ENCODE results near the gene SH3RF3. TPM values are rescaled to one million over a fixed set of nuclear protein-coding genes. Genes with fewer than 3 reads are reported as not detected.

The SH3RF3 gene
- total and polyA plus RNA-seq, 2 of the 13 experiments (the other 11 are each of a cell fraction or from before 2014, with no cell fraction given) = 0.04 TPM; not detected in 1

- TF ChIP-seq FOXA1 (IDR thresholded peaks at IDR 0.05) = peak; percentile 14; the same call in 1 of the 2 replicates
- no peak for TF ChIP-seq FOXA1 (CRISPR knock-in tag; IDR thresholded peaks at IDR 0.05)
- TF ChIP-seq KLF6 (CRISPR knock-in tag; IDR thresholded peaks at IDR 0.05) = no peak
- TF ChIP-seq NFRKB (IDR thresholded peaks at IDR 0.05) = peak; percentile 32; the same call in 1 of the 2 replicates
- TF ChIP-seq, protein P1, sequence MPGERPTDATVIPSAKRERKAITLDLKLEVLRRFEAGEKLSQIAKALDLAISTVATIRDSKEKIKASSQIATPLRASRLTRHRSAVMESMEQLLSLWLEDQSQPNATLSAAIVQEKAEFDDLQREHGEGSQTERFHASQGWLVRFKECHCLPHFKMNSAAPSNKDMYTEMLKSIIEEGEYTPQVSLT (CRISPR knock-in tag; IDR thresholded peaks at IDR 0.05; ENCODE audit: borderline replicate concordance, low read depth) = no peak
- TF ChIP-seq ZBTB8A (CRISPR knock-in tag; IDR thresholded peaks at IDR 0.05; ENCODE audit: borderline replicate concordance, low read depth) = no peak
- TF ChIP-seq HDAC2 (CRISPR knock-in tag; IDR thresholded peaks at IDR 0.05) = no peak
- no peak for TF ChIP-seq ZSCAN21 (CRISPR knock-in tag; IDR thresholded peaks at IDR 0.05; ENCODE audit: borderline replicate concordance)
- no peak for TF ChIP-seq ZFP82 (CRISPR knock-in tag; IDR thresholded peaks at IDR 0.05; ENCODE audit: borderline replicate concordance)
- no peak for TF ChIP-seq HCFC1 (IDR thresholded peaks at IDR 0.05; ENCODE audit: low read depth, low read length)
- TF ChIP-seq HOXD1 (CRISPR knock-in tag; IDR thresholded peaks at IDR 0.05) = no peak
- no peak for TF ChIP-seq ZSCAN12 (CRISPR knock-in tag; IDR thresholded peaks at IDR 0.05)
- TF ChIP-seq BCL3 (CRISPR knock-in tag; IDR thresholded peaks at IDR 0.05) = no peak
- no peak for TF ChIP-seq HMGXB4 (CRISPR knock-in tag; IDR thresholded peaks at IDR 0.05; ENCODE audit: borderline replicate concordance in 1 of 2, low read depth in 1 of 2)
- TF ChIP-seq ZNF891 (CRISPR knock-in tag; IDR thresholded peaks at IDR 0.05) = no peak
- TF ChIP-seq MED1 (CRISPR knock-in tag; IDR thresholded peaks at IDR 0.05) = no peak
- no peak for TF ChIP-seq HIC2 (CRISPR knock-in tag; IDR thresholded peaks at IDR 0.05; ENCODE audit: low read depth)
- peak; percentile 26 for TF ChIP-seq ZNF282 (IDR thresholded peaks at IDR 0.05; ENCODE audit: partially characterized antibody)
- no peak for TF ChIP-seq JDP2 (CRISPR knock-in tag; IDR thresholded peaks at IDR 0.05; ENCODE audit: borderline replicate concordance)
- TF ChIP-seq ZNF33A (CRISPR knock-in tag; IDR thresholded peaks at IDR 0.05; ENCODE audit: borderline replicate concordance) = no peak
- TF ChIP-seq ZNF766 (CRISPR knock-in tag; IDR thresholded peaks at IDR 0.05; ENCODE audit: borderline replicate concordance) = no peak
- no peak for TF ChIP-seq ARID3A (IDR thresholded peaks at IDR 0.05; ENCODE audit: low read depth, low read length)
- TF ChIP-seq SP1 (IDR thresholded peaks at IDR 0.05) = 0 out of 2 replicates have a peak, but pooled peaks have one; percentile 45
- TF ChIP-seq SP1 (CRISPR knock-in tag; IDR thresholded peaks at IDR 0.05) = no peak
- TF ChIP-seq ZNF335 (CRISPR knock-in tag; IDR thresholded peaks at IDR 0.05) = no peak
Observed at GRCh38 chr2:109493176-109493935, 364.4 kb downstream of the SH3RF3 start (continued).
